Common myeloid progenitor, CD34-positive (primary cell): ENCODE data around the gene OSBPL3.

Experiments
- CTCF ChIA-PET: fragments of 350-600 bp; sonication (Branson Sonifier 250); formaldehyde crosslinking; loops from one replicate; lab custom pipeline; 2021; ENCODE audit warnings: antibody characterized with exemption; lab: Charles Lee
- POLR2A ChIA-PET: fragments of 350-600 bp; sonication (Branson Sonifier 250); formaldehyde crosslinking; loops from one replicate; lab custom pipeline; 2021; ENCODE audit warnings: antibody characterized with exemption; lab: Charles Lee
- DNase-seq, 3 donors: peaks; one replicate each; pipeline versions ENCODE4 v3.0.0 to v3.0.0-alpha.2; 2013
- H3K27ac ChIP-seq, 2 experiments: 1 replicate in 1 of 2; 2 replicates in 1 of 2; pipeline ENCODE4 v1.7.0; 2013; ENCODE audit warnings: inconsistent platforms in 2 of 2, low read length in 2 of 2, mild to moderate bottlenecking in 2 of 2, low read depth in 1 of 2, moderate library complexity in 1 of 2; ENCODE audit not compliant: severe bottlenecking in 2 of 2, insufficient read depth in 1 of 2, poor library complexity in 1 of 2
- H3K27me3 ChIP-seq, 5 experiments: replicated peaks in 2 of 5; 1 replicate in 3 of 5; 2 replicates in 2 of 5; pipeline versions ENCODE4 v1.6.1 to v1.7.0; 2013; ENCODE audit warnings: low read length in 4 of 5, mild to moderate bottlenecking in 2 of 5, moderate library complexity in 2 of 5, inconsistent platforms in 1 of 5; ENCODE audit not compliant: insufficient read depth in 5 of 5, control insufficient read depth in 4 of 5
- H3K36me3 ChIP-seq, 4 experiments: 1 replicate in 2 of 4; 2 replicates in 2 of 4; pipeline versions ENCODE4 v1.6.1 to v1.7.0; 2013; ENCODE audit warnings: low read length in 3 of 4, control low read depth in 1 of 4, mild to moderate bottlenecking in 1 of 4; ENCODE audit not compliant: control insufficient read depth in 4 of 4, insufficient read depth in 4 of 4
- H3K4me1 ChIP-seq, 4 experiments: 1 replicate in 3 of 4; 2 replicates in 1 of 4; pipeline versions ENCODE4 v1.6.1 to v1.7.1; 2013; ENCODE audit warnings: low read length in 3 of 4, mild to moderate bottlenecking in 3 of 4, control low read depth in 1 of 4, inconsistent platforms in 1 of 4, moderate library complexity in 1 of 4; ENCODE audit not compliant: control insufficient read depth in 4 of 4, insufficient read depth in 4 of 4; ENCODE audit errors: control extremely low read depth in 1 of 4
- H3K4me3 ChIP-seq, 7 experiments: 1 replicate in 4 of 7; 2 replicates in 3 of 7; pipeline versions ENCODE4 v1.5.1 to v1.7.0; 2013; ENCODE audit warnings: mild to moderate bottlenecking in 7 of 7, low read length in 6 of 7, moderate library complexity in 6 of 7, inconsistent platforms in 2 of 7, low read depth in 2 of 7, control low read depth in 1 of 7; ENCODE audit not compliant: insufficient read depth in 4 of 7, control insufficient read depth in 1 of 7; ENCODE audit errors: extremely low read depth in 1 of 7
- H3K9me3 ChIP-seq, 5 experiments: 1 replicate in 4 of 5; 2 replicates in 1 of 5; pipeline versions ENCODE4 v1.6.1 to v1.7.1; 2013; ENCODE audit warnings: low read length in 4 of 5, mild to moderate bottlenecking in 2 of 5, inconsistent platforms in 1 of 5, low read depth in 1 of 5, moderate library complexity in 1 of 5; ENCODE audit not compliant: control insufficient read depth in 4 of 5, insufficient read depth in 2 of 5; ENCODE audit errors: control extremely low read depth in 1 of 5
- WGBS: methylation state at CpG from one replicate; pipeline ENCODE4 v1.1.5; 2013; ENCODE audit not compliant: insufficient coverage; 5-methylcytosine and 5-hydroxymethylcytosine counted together

The OSBPL3 gene

DNA sequence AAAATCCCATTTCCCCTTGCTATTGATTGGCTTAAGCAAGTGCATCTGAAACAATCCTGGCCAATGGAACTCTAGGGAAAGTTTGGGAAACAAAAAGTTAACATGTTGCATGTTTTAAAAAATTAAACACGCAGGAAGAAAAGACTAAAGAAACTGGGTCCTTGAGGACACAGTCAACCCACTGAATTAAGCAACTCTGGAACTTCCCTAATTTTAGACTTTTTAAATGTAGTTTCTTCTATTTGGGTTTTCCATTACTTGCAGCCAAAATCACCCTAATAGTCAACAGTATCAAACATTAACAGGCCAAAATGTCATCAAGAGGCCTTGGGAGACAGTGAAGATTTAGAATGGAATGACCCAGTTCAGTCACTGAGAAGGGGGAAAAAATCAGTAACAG lies 40.6 kb downstream of the OSBPL3 start:
- CTCF ChIA-PET, result interaction anchor here (1.0 to 3.5 kb wide), 3 partner anchors 13 to 26 kb away, joined by 3 to 14 read pairs (median 4); no protein-coding TSS in a partner anchor
- H3K27ac ChIP-seq, result no peak overlapping the region
- peaks cover 0 to 2% (median 0%) of the 10 kb centered on the region in 5 experiments for H3K9me3 ChIP-seq
- no peak overlapping the region for H3K4me3 ChIP-seq
- H3K27me3 ChIP-seq, result no peaks in the 10 kb centered on the region
- peak; percentile 36 to 80 (median 79) for DNase-seq
- peaks cover 10 to 26% (median 16%) of the 10 kb centered on the region in 4 experiments for H3K4me1 ChIP-seq
- WGBS, result no CpG with 5 or more reads among the region's 1 CpG
- POLR2A ChIA-PET, result no interaction called here
- H3K36me3 ChIP-seq, result no peaks in the 10 kb centered on the region

DNA sequence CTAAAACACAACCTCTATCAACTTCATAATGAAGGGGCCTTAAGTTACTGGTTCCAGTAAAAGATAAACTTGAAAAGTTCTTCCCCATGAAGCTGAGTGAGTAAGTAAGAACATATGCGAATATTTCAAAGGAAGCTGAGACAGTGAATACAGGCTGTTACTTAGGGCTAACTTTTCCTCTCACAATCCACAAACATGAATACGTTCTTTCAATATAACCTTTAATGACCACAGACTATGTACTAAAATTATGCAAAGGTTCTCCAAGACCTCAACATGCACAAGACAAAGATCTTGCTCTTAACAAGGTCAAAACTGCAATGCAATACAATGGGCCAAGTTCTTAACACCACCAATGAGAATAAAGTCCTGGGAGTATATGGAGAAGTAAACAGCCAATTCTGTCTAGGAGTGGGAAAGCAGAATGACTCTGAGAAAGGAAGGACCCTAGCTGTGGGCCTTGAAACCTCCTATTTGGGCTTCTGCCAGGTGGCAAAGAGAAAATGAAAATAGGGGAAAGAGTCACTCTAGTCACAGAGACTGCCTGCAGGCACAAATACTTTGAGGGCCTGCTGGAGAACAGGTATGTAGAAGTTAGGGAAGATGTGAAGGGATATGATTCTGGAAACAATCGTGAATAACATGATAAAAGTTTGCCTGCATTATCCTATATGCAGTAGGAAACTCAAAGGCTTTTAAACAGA lies 43.7 kb downstream of the OSBPL3 start:
- peak overlapping the region in 3 of 7 experiments; percentile 5 to 52 (median 5) for H3K4me3 ChIP-seq
- no peak overlapping the region for H3K27ac ChIP-seq
- ChIA-PET POLR2A (no interaction called here), CTCF (interaction anchor here (3.5 kb wide), 1 partner anchor 10 kb away, joined by 14 read pairs; no protein-coding TSS in a partner anchor)
- H3K36me3 ChIP-seq, result peaks cover 0 to under 1% (median 0%) of the 10 kb centered on the region in 4 experiments
- H3K9me3 ChIP-seq, result peaks cover 0 to 2% (median 0%) of the 10 kb centered on the region in 5 experiments
- H3K4me1 ChIP-seq, result peaks cover 4 to 18% (median 13%) of the 10 kb centered on the region in 4 experiments
- DNase-seq, result peak; percentile 44 to 82 (median 78)
- WGBS, result 67% methylated on average over 3 of the region's 3 CpGs
- H3K27me3 ChIP-seq, result no peaks in the 10 kb centered on the region

DNA sequence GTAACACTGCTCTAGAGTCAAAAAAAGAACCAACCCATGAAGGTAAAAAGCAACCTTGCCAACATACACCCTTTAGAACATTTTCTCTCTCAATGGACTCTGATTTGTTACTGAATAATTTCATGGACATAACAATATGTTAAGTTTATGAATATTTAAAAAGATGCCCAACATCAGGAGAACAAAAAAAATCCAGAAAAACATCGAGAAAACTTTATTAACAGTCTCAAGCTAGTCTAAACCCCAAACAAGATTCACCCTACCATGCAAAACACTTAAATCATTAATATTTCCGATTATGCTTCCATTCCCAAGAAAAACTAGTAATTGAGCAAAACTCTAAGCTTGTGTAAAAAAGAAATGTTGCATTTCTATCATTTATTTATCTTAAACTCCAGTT lies 46.7 kb downstream of the OSBPL3 start:
- Histone ChIP-seq H3K27me3 (no peaks in the 10 kb centered on the region), H3K36me3 (peaks cover 0 to 2% (median 0%) of the 10 kb centered on the region in 4 experiments), H3K9me3 (peaks cover 0 to 2% (median 0%) of the 10 kb centered on the region in 5 experiments), H3K4me3 (no peak overlapping the region), H3K4me1 (peaks cover 4 to 10% (median 8%) of the 10 kb centered on the region in 4 experiments), H3K27ac (no peak overlapping the region)
- WGBS, result no CpG with 5 or more reads among the region's 2 CpGs
- ChIA-PET POLR2A (no interaction called here), CTCF (interaction anchor here (0.8 kb wide), 1 partner anchor 9 kb away, joined by 3 read pairs; no protein-coding TSS in a partner anchor)
- no peak for DNase-seq

DNA sequence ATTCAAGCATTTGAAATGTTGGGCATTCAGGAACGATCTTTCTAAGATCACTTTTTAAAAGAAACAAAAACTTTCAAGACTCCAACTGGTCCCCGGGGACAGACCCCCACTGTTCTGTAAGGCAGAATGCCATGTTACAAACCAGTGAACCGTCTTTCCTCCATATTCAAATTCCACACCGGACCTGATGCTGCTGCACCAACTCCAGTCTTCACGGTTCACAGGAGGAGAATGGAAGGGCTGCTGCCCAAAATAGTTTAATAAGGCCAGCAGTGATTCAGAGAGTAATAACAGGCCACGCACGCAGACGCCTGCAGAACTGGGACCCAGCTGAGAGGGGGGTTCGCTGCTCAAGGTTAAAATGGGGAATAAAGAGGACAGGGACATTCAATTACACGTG lies 47.2 kb downstream of the OSBPL3 start:
- Histone ChIP-seq H3K4me3 (no peak overlapping the region), H3K27me3 (no peaks in the 10 kb centered on the region), H3K36me3 (peaks cover 0 to 2% (median 0%) of the 10 kb centered on the region in 4 experiments), H3K9me3 (peaks cover 0 to 2% (median 0%) of the 10 kb centered on the region in 5 experiments), H3K4me1 (peaks cover 4 to 10% (median 8%) of the 10 kb centered on the region in 4 experiments), H3K27ac (no peak overlapping the region)
- 97% methylated on average over 9 of the region's 10 CpGs for WGBS
- no peak for DNase-seq
- ChIA-PET POLR2A (no interaction called here), CTCF (interaction anchor here (0.6 kb wide), 1 partner anchor 51 kb away, joined by 3 read pairs; no protein-coding TSS in a partner anchor)

DNA sequence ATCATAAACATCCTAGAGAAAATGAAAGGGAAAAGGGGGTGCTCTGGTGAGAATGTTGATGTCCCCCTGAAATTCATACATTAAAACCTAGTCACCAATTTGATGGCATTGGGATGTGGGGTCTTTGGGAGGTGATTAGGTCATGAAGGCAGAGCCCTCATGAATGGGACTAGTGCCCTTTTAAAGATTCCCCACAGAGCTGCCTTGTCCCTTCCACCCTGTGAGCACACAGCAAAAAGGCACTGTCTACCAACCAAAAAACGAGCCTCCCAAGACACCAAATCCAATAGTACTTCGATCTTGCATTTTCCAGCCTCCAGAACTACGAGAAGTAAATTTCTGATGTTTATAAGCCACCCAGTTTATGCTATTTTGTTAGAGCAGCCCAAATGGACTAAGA lies 47.6 kb downstream of the OSBPL3 start:
- CTCF ChIA-PET, result interaction anchor here (0.6 to 1.3 kb wide), 2 partner anchors 49 to 52 kb away, joined by 3 read pairs; no protein-coding TSS in a partner anchor
- no peak for DNase-seq
- Histone ChIP-seq H3K27ac (no peak overlapping the region), H3K9me3 (peaks cover 0 to 2% (median 0%) of the 10 kb centered on the region in 5 experiments), H3K4me1 (peaks cover 4 to 10% (median 8%) of the 10 kb centered on the region in 4 experiments), H3K4me3 (no peak overlapping the region), H3K27me3 (no peaks in the 10 kb centered on the region), H3K36me3 (peaks cover 0 to 2% (median 0%) of the 10 kb centered on the region in 4 experiments)
- POLR2A ChIA-PET, result interaction anchor here (0.6 kb wide), 1 partner anchor 1809 kb away, joined by 3 read pairs; no protein-coding TSS in a partner anchor
- whole genome bisulfite sequencing, result 96% methylated on average over 3 of the region's 3 CpGs

DNA sequence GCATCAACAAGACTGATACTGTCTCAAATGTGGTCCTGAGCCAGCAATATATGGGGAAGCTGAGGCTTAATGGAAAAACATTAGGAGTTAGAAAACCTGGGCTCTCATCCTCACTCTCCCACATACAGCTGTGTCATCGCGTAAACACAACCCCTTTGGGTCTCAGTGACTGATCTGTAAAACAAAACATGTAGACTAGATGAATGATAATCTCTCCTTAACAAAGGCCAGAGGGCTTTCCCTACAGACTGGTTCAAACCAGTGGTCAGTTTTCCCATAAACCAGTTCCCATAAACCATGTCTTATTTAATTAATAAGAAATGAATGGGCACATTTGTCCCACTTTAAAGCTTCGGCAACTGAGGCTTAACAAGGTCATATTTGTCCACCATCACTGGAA lies 48.1 kb downstream of the OSBPL3 start:
- no peaks in the 10 kb centered on the region for H3K9me3 ChIP-seq
- H3K4me1 ChIP-seq, result peaks cover 4 to 10% (median 9%) of the 10 kb centered on the region in 4 experiments
- DNase-seq, result no peak
- WGBS, result 90% methylated on average over 3 of the region's 3 CpGs
- no peaks in the 10 kb centered on the region for H3K27me3 ChIP-seq
- peaks cover 0 to 2% (median 0%) of the 10 kb centered on the region in 4 experiments for H3K36me3 ChIP-seq
- ChIA-PET CTCF (interaction anchor here (0.7 to 1.3 kb wide), 2 partner anchors 17 to 50 kb away, joined by 3 read pairs; no protein-coding TSS in a partner anchor), POLR2A (interaction anchor here (0.6 kb wide), 1 partner anchor 1809 kb away, joined by 3 read pairs; no protein-coding TSS in a partner anchor)
- no peak overlapping the region for H3K4me3 ChIP-seq
- H3K27ac ChIP-seq, result no peak overlapping the region
